ENCODE data around the gene ACAP1.

ACAP1 gene

GRCh38 chr17:7311110-7311705 lies 25.1 kb upstream of the ACAP1 start:
- DNase-seq, result no peak

GRCh38 chr17:7312432-7313087 lies 23.8 kb upstream of the ACAP1 start:
- no peak for DNase-seq

GRCh38 chr17:7313088-7313889 lies 23.0 kb upstream of the ACAP1 start:
- DNase-seq, result peak; percentile 60

GRCh38 chr17:7313890-7314718 lies 22.2 kb upstream of the ACAP1 start:
- DNase-seq, result peak; percentile 62

- DNase-seq, result peak; percentile 95
These were observed 21.4 kb upstream of the ACAP1 start, which contains the start of gene GPS2 for GRCh38 chr17:7314719-7315569. GPS2 (minus strand) TSS chr17:7315360; CDS start chr17:7315052, 308 bp downstream.

- DNase-seq, result no peak
These were observed 20.6 kb upstream of the ACAP1 start for GRCh38 chr17:7315570-7316235.

- no peak for DNase-seq
These were observed 19.0 kb upstream of the ACAP1 start for GRCh38 chr17:7317161-7317803.

- DNase-seq, result no peak
These were observed 18.0 kb upstream of the ACAP1 start for GRCh38 chr17:7318121-7318860.

- DNase-seq, result no peak
These were observed 14.9 kb upstream of the ACAP1 start for GRCh38 chr17:7321466-7321865.

GRCh38 chr17:7322520-7323194 lies 13.7 kb upstream of the ACAP1 start:
- no peak for DNase-seq

- peak; percentile 55 for DNase-seq
These were observed 12.4 kb upstream of the ACAP1 start for GRCh38 chr17:7323731-7324437.

GRCh38 chr17:7324438-7324779 lies 11.9 kb upstream of the ACAP1 start:
- no peak for DNase-seq

- no peak for DNase-seq
These were observed 11.2 kb upstream of the ACAP1 start for GRCh38 chr17:7325031-7325528.

- no peak for DNase-seq
These were observed 10.1 kb upstream of the ACAP1 start for GRCh38 chr17:7326186-7326585.

GRCh38 chr17:7327056-7327455 lies 9.3 kb upstream of the ACAP1 start:
- DNase-seq, result no peak

- no peak for DNase-seq
These were observed 8.8 kb upstream of the ACAP1 start for GRCh38 chr17:7327501-7327900.

GRCh38 chr17:7328009-7328408 lies 8.3 kb upstream of the ACAP1 start:
- DNase-seq, result no peak

GRCh38 chr17:7328840-7329373 lies 7.4 kb upstream of the ACAP1 start, which contains the start of gene NEURL4:
NEURL4 (minus strand) TSS chr17:7329335; CDS start chr17:7329312, 23 bp downstream.
- DNase-seq, result peak; percentile 50

All from hematopoietic multipotent progenitor cell treated with erythropoietin and hydrocortisone succinate and interleukin-3 and kit ligand, for 4 days (in vitro differentiated cells).